Liver (tissue), 9 donors: ENCODE data around the gene DGKB. TPM values are rescaled to one million over a fixed set of nuclear protein-coding genes. Genes with fewer than 3 reads are reported as not detected.

ENCODE experiments used
- DNase-seq: peaks from one replicate; pipeline ENCODE4 v3.0.0-alpha.2; 2017; ENCODE audit warnings: low spot score
- H3K27ac ChIP-seq, 2 donors: one replicate each; pipeline ENCODE4 v1.7.0; 2013; ENCODE audit warnings: inconsistent platforms in 2 of 2, low read length in 2 of 2, control low read depth in 1 of 2, low read depth in 1 of 2, mild to moderate bottlenecking in 1 of 2
- H3K27me3 ChIP-seq, 4 donors: one replicate each; pipeline versions ENCODE4 v1.6.1 to v1.7.0; 2013; ENCODE audit warnings: low read length in 3 of 4, inconsistent platforms in 1 of 4, mild to moderate bottlenecking in 1 of 4, moderate library complexity in 1 of 4; ENCODE audit not compliant: control insufficient read depth in 4 of 4, insufficient read depth in 4 of 4
- H3K36me3 ChIP-seq, 4 donors: one replicate each; pipeline versions ENCODE4 v1.6.1 to v1.7.0; 2013; ENCODE audit warnings: low read length in 3 of 4, mild to moderate bottlenecking in 3 of 4, low read depth in 1 of 4, moderate library complexity in 1 of 4; ENCODE audit not compliant: control insufficient read depth in 4 of 4, insufficient read depth in 3 of 4
- H3K4me1 ChIP-seq, 4 donors: one replicate each; pipeline versions ENCODE4 v1.6.1 to v1.7.0; 2013; ENCODE audit warnings: low read length in 3 of 4, mild to moderate bottlenecking in 3 of 4, moderate library complexity in 1 of 4; ENCODE audit not compliant: control insufficient read depth in 4 of 4, insufficient read depth in 4 of 4
- H3K4me3 ChIP-seq, 3 donors: one replicate each; pipeline versions ENCODE4 v1.6.1 to v1.7.0; 2013; ENCODE audit warnings: low read length in 3 of 3, control low read depth in 1 of 3, low read depth in 1 of 3, mild to moderate bottlenecking in 1 of 3
- H3K9ac ChIP-seq, 2 donors: one replicate each; pipeline ENCODE4 v1.7.0; 2013; ENCODE audit warnings: low read length in 2 of 2, mild to moderate bottlenecking in 2 of 2, moderate library complexity in 2 of 2, control low read depth in 1 of 2, low read depth in 1 of 2
- H3K9me3 ChIP-seq, 4 donors: one replicate each; pipeline versions ENCODE4 v1.6.1 to v1.7.0; 2013; ENCODE audit warnings: low read length in 3 of 4; ENCODE audit not compliant: control insufficient read depth in 4 of 4
- FOXA1 ChIP-seq: IDR thresholded peaks from 2 replicates; pipeline ENCODE4 v1.6.1; 2016; ENCODE audit warnings: antibody characterized with exemption
- FOXA2 ChIP-seq: IDR thresholded peaks from 2 replicates; pipeline ENCODE4 v1.6.1; 2016; ENCODE audit warnings: antibody characterized with exemption
- GABPA ChIP-seq, 2 donors: IDR thresholded peaks in 1 of 2; conservative IDR thresholded peaks in 1 of 2; 2 replicates each; pipeline ENCODE4 v1.6.1; 2016; ENCODE audit warnings: antibody characterized with exemption in 2 of 2, mild to moderate bottlenecking in 1 of 2, moderate library complexity in 1 of 2
- HNF4A ChIP-seq, 2 donors: conservative IDR thresholded peaks; 2 replicates each; pipeline ENCODE4 v1.6.1; 2016; ENCODE audit warnings: antibody characterized with exemption in 2 of 2, mild to moderate bottlenecking in 2 of 2
- JUND ChIP-seq, 2 donors: IDR thresholded peaks; 2 replicates each; pipeline ENCODE4 v1.6.1; 2016; ENCODE audit warnings: antibody characterized with exemption in 2 of 2
- NR2F2 ChIP-seq: IDR thresholded peaks from 2 replicates; pipeline ENCODE4 v1.6.1; 2016; ENCODE audit warnings: antibody characterized with exemption
- RAD21 ChIP-seq, 2 donors: IDR thresholded peaks; 2 replicates each; pipeline ENCODE4 v1.6.1; 2016; ENCODE audit warnings: antibody characterized with exemption in 2 of 2, mild to moderate bottlenecking in 2 of 2
- RXRA ChIP-seq, 2 donors: IDR thresholded peaks; 2 replicates each; pipeline ENCODE4 v1.6.1; 2017 to 2018; ENCODE audit warnings: antibody characterized with exemption in 2 of 2, mild to moderate bottlenecking in 1 of 2
- SP1 ChIP-seq: IDR thresholded peaks from 2 replicates; pipeline ENCODE4 v1.6.1; 2018; ENCODE audit warnings: antibody characterized with exemption, mild to moderate bottlenecking
- TAF1 ChIP-seq: conservative IDR thresholded peaks from 2 replicates; pipeline ENCODE4 v1.6.1; 2016; ENCODE audit warnings: antibody characterized with exemption, mild to moderate bottlenecking
- YY1 ChIP-seq: IDR thresholded peaks from 2 replicates; pipeline ENCODE4 v1.6.1; 2016; ENCODE audit warnings: antibody characterized with exemption, mild to moderate bottlenecking
- WGBS: extraction: QIAGEN DNeasy Blood & Tissue Kit; methylation state at CpG from one replicate; pipeline ENCODE4 v1.1.7; 2013; 5-methylcytosine and 5-hydroxymethylcytosine counted together
- polyA plus RNA-seq, 2 donors: library from polyadenylated mRNA; stranded (reverse) in 1 of 2; unstranded in 1 of 2; fragments of 200-250 nt in 1 of 2; fragments of >200 nt in 1 of 2; fragmentation: Nextera tagmentation in 1 of 2; extraction: Ambion mirVana in 1 of 2; gene quantifications; one replicate each; pipeline versions ENCODE4 v1.2.1 to v1.2.3, GENCODE V29; 2013 to 2015
- total RNA-seq, 2 donors: library from RNA; depleted of rRNA; stranded (reverse); fragments of >200 nt; gene quantifications; one replicate each; pipeline ENCODE4 v1.2.3, GENCODE V29; 2014
- TF ChIP-seq, protein P1 (sequence below): IDR thresholded peaks from 2 replicates; pipeline ENCODE4 v1.6.1; 2016; ENCODE audit warnings: antibody characterized with exemption
- TF ChIP-seq, protein P2 (sequence below): fragments of 150-350 bp; IDR thresholded peaks from 2 replicates; pipeline ENCODE4 v1.5.1; 2017; ENCODE audit warnings: improper control_type of control experiment, low read depth, low read length; ENCODE audit not compliant: missing input control
- TF ChIP-seq, protein P3 (sequence below): IDR thresholded peaks from 2 replicates; pipeline ENCODE4 v1.6.1; 2016; ENCODE audit warnings: antibody characterized with exemption
- TF ChIP-seq, protein P4 (sequence below): IDR thresholded peaks from 2 replicates; pipeline ENCODE4 v1.6.1; 2016; ENCODE audit warnings: antibody characterized with exemption
- TF ChIP-seq, protein P5 (sequence below): IDR thresholded peaks from 2 replicates; pipeline ENCODE4 v1.6.1; 2016; ENCODE audit warnings: antibody characterized with exemption, mild to moderate bottlenecking
- donor health status: healthy.
- donor health status: healthy.
- donor health status: healthy.
- donor health status: healthy.
- donor health status: healthy.

DGKB gene
- total and polyA plus RNA-seq, 4 donors = 0.09 to 0.42 TPM; not detected in 2

DNA sequence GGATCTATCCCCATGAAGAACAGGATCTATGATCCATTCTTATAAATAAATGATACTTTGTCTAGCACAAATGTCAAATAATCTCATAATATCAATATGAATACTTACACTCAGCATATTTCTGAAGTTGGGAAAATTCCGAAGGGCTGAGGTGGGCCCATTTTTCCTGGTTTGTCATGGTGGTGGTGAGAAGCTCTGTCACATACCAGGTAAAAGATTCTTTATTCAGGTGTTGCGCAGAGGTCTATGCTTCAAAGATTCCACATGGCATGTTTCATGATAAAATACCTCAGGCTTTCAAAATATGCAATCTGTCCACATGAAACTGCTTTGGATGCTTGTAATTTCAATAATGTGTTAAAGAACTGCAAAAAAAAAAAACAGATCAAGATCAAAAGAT lies 61.5 kb downstream of the DGKB start:
- Histone ChIP-seq H3K27me3 (no peaks in the 10 kb centered on the region), H3K4me3 (no peak overlapping the region)

DNA sequence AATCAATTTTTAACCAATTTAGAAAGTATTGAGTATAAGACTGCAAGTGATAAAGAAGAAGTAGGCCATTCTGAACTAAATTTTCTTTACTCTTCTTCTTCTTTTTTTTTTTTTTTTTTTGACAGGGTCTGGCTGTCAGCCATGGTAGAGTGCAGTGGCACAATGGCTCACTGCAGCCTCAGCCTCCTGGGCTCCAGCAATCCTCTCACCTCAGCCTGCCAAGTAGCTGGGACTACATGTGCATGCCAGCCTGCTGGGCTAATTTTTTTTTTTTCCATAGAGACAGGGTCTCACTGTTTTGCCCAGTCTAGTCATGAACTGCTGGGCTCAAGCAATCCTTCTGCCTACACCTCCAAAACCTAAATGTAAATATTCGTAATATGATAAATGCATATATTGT lies 63.2 kb downstream of the DGKB start:
- 94% methylated on average over 1 of the region's 1 CpG for WGBS
- Histone ChIP-seq H3K9me3 (no peaks in the 10 kb centered on the region), H3K27me3 (no peaks in the 10 kb centered on the region), H3K27ac (no peak overlapping the region), H3K4me1 (no peaks in the 10 kb centered on the region), H3K36me3 (no peaks in the 10 kb centered on the region), H3K9ac (no peak overlapping the region), H3K4me3 (no peak overlapping the region)
- no peak for DNase-seq
- TF ChIP-seq RXRA (IDR thresholded peaks at IDR 0.05) (no peak), RAD21 (IDR thresholded peaks at IDR 0.05) (no peak), FOXA2 (no peak), NR2F2 (no peak), YY1 (no peak), TAF1 (no peak)

More for the DNA sequence above, 61.5 kb downstream of the DGKB start:
- no peak for TF ChIP-seq YY1
- TF ChIP-seq, protein P1, sequence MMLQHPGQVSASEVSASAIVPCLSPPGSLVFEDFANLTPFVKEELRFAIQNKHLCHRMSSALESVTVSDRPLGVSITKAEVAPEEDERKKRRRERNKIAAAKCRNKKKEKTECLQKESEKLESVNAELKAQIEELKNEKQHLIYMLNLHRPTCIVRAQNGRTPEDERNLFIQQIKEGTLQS = no peak
- no peak for TF ChIP-seq JUND (IDR thresholded peaks at IDR 0.05)
- no peak for TF ChIP-seq FOXA2
- TF ChIP-seq FOXA1 = no peak
- H3K36me3 ChIP-seq = no peaks in the 10 kb centered on the region
- H3K9me3 ChIP-seq = no peaks in the 10 kb centered on the region
- H3K9ac ChIP-seq = no peak overlapping the region
- DNase-seq = no peak
- no peak overlapping the region for H3K27ac ChIP-seq
- WGBS = 95% methylated on average over 2 of the region's 2 CpGs
- H3K4me1 ChIP-seq = no peaks in the 10 kb centered on the region

- no peak overlapping the region for H3K4me3 ChIP-seq
- no peaks in the 10 kb centered on the region for H3K4me1 ChIP-seq
- H3K36me3 ChIP-seq = no peaks in the 10 kb centered on the region
- TF ChIP-seq JUND (IDR thresholded peaks at IDR 0.05) (no peak), FOXA1 (no peak), TAF1 (no peak), NR2F2 (no peak), RAD21 (IDR thresholded peaks at IDR 0.05) (no peak), GABPA (IDR thresholded peaks at IDR 0.05 in 1 of 2, conservative IDR thresholded peaks at IDR 0.05 in 1 of 2) (no peak), FOXA2 (no peak), YY1 (no peak), RXRA (IDR thresholded peaks at IDR 0.05) (no peak), SP1 (no peak), HNF4A (conservative IDR thresholded peaks at IDR 0.05) (no peak)
- TF ChIP-seq, protein P2, sequence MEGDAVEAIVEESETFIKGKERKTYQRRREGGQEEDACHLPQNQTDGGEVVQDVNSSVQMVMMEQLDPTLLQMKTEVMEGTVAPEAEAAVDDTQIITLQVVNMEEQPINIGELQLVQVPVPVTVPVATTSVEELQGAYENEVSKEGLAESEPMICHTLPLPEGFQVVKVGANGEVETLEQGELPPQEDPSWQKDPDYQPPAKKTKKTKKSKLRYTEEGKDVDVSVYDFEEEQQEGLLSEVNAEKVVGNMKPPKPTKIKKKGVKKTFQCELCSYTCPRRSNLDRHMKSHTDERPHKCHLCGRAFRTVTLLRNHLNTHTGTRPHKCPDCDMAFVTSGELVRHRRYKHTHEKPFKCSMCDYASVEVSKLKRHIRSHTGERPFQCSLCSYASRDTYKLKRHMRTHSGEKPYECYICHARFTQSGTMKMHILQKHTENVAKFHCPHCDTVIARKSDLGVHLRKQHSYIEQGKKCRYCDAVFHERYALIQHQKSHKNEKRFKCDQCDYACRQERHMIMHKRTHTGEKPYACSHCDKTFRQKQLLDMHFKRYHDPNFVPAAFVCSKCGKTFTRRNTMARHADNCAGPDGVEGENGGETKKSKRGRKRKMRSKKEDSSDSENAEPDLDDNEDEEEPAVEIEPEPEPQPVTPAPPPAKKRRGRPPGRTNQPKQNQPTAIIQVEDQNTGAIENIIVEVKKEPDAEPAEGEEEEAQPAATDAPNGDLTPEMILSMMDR = no peak
- TF ChIP-seq, protein P3, sequence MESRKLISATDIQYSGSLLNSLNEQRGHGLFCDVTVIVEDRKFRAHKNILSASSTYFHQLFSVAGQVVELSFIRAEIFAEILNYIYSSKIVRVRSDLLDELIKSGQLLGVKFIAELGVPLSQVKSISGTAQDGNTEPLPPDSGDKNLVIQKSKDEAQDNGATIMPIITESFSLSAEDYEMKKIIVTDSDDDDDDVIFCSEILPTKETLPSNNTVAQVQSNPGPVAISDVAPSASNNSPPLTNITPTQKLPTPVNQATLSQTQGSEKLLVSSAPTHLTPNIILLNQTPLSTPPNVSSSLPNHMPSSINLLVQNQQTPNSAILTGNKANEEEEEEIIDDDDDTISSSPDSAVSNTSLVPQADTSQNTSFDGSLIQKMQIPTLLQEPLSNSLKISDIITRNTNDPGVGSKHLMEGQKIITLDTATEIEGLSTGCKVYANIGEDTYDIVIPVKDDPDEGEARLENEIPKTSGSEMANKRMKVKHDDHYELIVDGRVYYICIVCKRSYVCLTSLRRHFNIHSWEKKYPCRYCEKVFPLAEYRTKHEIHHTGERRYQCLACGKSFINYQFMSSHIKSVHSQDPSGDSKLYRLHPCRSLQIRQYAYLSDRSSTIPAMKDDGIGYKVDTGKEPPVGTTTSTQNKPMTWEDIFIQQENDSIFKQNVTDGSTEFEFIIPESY = no peak
- TF ChIP-seq, protein P1 = no peak
- TF ChIP-seq, protein P4, sequence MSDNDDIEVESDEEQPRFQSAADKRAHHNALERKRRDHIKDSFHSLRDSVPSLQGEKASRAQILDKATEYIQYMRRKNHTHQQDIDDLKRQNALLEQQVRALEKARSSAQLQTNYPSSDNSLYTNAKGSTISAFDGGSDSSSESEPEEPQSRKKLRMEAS = no peak
- TF ChIP-seq, protein P5, sequence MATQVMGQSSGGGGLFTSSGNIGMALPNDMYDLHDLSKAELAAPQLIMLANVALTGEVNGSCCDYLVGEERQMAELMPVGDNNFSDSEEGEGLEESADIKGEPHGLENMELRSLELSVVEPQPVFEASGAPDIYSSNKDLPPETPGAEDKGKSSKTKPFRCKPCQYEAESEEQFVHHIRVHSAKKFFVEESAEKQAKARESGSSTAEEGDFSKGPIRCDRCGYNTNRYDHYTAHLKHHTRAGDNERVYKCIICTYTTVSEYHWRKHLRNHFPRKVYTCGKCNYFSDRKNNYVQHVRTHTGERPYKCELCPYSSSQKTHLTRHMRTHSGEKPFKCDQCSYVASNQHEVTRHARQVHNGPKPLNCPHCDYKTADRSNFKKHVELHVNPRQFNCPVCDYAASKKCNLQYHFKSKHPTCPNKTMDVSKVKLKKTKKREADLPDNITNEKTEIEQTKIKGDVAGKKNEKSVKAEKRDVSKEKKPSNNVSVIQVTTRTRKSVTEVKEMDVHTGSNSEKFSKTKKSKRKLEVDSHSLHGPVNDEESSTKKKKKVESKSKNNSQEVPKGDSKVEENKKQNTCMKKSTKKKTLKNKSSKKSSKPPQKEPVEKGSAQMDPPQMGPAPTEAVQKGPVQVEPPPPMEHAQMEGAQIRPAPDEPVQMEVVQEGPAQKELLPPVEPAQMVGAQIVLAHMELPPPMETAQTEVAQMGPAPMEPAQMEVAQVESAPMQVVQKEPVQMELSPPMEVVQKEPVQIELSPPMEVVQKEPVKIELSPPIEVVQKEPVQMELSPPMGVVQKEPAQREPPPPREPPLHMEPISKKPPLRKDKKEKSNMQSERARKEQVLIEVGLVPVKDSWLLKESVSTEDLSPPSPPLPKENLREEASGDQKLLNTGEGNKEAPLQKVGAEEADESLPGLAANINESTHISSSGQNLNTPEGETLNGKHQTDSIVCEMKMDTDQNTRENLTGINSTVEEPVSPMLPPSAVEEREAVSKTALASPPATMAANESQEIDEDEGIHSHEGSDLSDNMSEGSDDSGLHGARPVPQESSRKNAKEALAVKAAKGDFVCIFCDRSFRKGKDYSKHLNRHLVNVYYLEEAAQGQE = no peak
- H3K27me3 ChIP-seq = no peaks in the 10 kb centered on the region
- H3K9ac ChIP-seq = no peak overlapping the region
- no peak for DNase-seq
- H3K9me3 ChIP-seq = no peaks in the 10 kb centered on the region
- no peak overlapping the region for H3K27ac ChIP-seq
Measured at GRCh38 chr7:14837216-14837615, 65.3 kb downstream of the DGKB start.
